Measurements from ENCODE around the gene PCDHB10.
"Not testable (repeated sequence)": the region's sequence is repeated elsewhere in the genome, so short reads cannot be mapped to it uniquely, and the experiment has no call there.

DNA sequence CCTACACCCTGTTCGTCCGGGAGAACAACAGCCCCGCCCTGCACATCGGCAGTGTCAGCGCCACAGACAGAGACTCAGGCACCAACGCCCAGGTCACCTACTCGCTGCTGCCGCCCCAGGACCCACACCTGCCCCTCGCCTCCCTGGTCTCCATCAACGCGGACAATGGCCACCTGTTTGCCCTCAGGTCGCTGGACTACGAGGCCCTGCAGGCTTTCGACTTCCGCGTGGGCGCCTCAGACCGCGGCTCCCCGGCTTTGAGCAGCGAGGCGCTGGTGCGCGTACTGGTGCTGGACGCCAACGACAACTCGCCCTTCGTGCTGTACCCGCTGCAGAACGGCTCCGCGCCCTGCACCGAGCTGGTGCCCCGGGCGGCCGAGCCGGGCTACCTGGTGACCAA lies 3.5 kb upstream of the PCDHB10 start:
- TF ChIP-seq POLR2A, POLR2AphosphoS5, CTCF (IDR thresholded peaks at IDR 0.05): not testable (repeated sequence)

Data from breast epithelium (tissue), 3 donors.